ENCODE measurements around the gene ZNF691.
A peak's percentile ranks its signal among the peaks of the same experiment; 100 is the strongest.

The ZNF691 gene

DNA sequence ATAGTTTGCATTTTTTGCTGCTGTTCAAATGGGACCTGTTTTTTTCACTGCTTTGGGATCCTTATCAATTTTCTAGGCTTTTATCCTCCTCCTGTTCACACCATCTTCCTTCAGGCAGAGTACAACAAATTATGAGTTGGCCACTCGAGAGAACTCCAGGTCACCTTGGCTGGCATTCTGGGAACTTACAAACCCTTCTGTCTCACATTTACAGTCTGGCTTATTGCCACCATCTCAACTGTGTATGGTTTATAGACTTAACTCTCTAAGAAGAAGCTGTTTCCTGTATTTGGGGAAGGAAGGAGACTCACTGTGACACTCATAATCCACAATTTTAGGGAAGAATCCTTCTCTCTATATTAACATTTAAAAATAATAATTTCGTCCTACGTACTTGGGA lies 5.4 kb upstream of the ZNF691 start:
- H3K4me3 ChIP-seq (ENCODE audit: low read depth in 1 of 2, low read length in 1 of 2): no peak overlapping the region
- H3K9me3 ChIP-seq: no peaks in the 10 kb centered on the region
- TF ChIP-seq, protein P1, sequence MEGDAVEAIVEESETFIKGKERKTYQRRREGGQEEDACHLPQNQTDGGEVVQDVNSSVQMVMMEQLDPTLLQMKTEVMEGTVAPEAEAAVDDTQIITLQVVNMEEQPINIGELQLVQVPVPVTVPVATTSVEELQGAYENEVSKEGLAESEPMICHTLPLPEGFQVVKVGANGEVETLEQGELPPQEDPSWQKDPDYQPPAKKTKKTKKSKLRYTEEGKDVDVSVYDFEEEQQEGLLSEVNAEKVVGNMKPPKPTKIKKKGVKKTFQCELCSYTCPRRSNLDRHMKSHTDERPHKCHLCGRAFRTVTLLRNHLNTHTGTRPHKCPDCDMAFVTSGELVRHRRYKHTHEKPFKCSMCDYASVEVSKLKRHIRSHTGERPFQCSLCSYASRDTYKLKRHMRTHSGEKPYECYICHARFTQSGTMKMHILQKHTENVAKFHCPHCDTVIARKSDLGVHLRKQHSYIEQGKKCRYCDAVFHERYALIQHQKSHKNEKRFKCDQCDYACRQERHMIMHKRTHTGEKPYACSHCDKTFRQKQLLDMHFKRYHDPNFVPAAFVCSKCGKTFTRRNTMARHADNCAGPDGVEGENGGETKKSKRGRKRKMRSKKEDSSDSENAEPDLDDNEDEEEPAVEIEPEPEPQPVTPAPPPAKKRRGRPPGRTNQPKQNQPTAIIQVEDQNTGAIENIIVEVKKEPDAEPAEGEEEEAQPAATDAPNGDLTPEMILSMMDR (IDR thresholded peaks at IDR 0.05): no peak
- H3K4me1 ChIP-seq (ENCODE audit: control insufficient read depth in 1 of 2, insufficient read depth in 1 of 2, low read depth in 1 of 2, low read length in 1 of 2): peaks cover 4 to 6% of the 10 kb centered on the region in 2 experiments
- H3K27ac ChIP-seq: no peak overlapping the region
- no peaks in the 10 kb centered on the region for H3K27me3 ChIP-seq
- peaks cover 51% of the 10 kb centered on the region for H3K36me3 ChIP-seq

DNA sequence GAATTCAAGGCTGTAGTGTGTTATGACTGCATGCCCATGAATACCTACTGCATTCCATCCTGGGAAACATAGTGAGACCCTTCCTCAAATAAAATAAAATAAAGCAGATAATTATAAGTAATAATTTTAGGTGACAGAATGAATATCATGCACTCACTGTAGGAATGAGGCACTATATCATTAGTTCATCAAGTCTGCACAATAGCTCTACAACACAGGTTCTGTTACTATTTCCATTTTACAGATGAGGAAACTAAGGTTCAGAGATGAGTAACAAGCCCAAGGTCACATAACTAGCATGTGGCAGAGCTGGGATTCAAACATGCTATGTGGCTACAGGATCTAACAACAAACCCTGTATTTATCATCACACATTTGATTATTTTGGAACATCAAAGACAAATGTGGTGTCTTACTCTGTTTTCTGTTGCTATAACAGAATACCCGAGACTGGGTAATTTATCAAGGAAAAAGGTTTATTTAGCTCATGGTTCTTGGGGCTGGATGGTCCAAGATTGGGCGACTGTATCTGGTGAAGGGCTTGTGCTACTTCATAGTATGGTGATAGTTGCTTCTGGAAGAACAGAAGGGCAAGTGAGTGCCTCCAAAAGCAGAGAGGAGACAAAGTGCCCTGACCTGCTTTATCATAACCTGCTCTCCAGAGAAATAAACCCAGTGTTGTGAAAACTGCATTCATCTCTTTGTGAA lies 4.8 kb upstream of the ZNF691 start:
- H3K4me1 ChIP-seq (ENCODE audit: control insufficient read depth in 1 of 2, insufficient read depth in 1 of 2, low read depth in 1 of 2, low read length in 1 of 2): peaks cover 6 to 10% of the 10 kb centered on the region in 2 experiments
- H3K9me3 ChIP-seq: no peaks in the 10 kb centered on the region
- no peak overlapping the region for H3K27ac ChIP-seq
- TF ChIP-seq, protein P1 (IDR thresholded peaks at IDR 0.05): no peak
- H3K27me3 ChIP-seq: no peaks in the 10 kb centered on the region
- no peak overlapping the region for H3K4me3 ChIP-seq (ENCODE audit: low read depth in 1 of 2, low read length in 1 of 2)
- peaks cover 46% of the 10 kb centered on the region for H3K36me3 ChIP-seq

DNA sequence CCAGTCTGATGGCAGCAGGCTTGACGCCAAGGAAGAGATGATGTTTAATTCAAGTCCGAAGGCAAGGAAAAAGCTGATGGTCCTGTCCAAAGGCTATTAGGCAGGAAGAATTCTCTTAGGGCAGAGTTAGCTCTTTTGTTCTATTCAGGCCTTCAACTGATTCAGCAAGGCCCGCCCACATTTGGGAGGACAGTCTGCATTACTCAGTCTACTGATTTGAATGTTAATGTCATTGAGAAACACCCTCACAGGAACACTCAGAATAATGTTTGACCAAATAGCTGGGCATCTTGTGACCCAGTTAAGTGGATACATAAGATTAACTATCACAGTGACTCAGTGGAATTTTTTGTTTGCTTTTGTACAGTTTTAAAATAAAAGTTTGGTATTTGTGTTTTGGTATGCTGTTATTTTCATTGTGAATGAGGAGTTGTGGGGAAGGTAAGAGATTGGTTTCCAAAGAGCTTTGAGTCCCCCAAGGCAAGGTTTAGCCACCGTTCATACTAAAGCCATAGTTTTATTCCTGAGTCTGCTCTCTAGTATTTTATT lies 1.7 kb upstream of the ZNF691 start:
- H3K9me3 ChIP-seq: no peaks in the 10 kb centered on the region
- no peaks in the 10 kb centered on the region for H3K27me3 ChIP-seq
- H3K36me3 ChIP-seq: peaks cover 32% of the 10 kb centered on the region
- TF ChIP-seq, protein P1 (IDR thresholded peaks at IDR 0.05): no peak
- H3K4me3 ChIP-seq (ENCODE audit: low read depth in 1 of 2, low read length in 1 of 2): no peak overlapping the region
- H3K27ac ChIP-seq: no peak overlapping the region
- H3K4me1 ChIP-seq (ENCODE audit: control insufficient read depth in 1 of 2, insufficient read depth in 1 of 2, low read depth in 1 of 2, low read length in 1 of 2): peaks cover 11 to 15% of the 10 kb centered on the region in 2 experiments

DNA sequence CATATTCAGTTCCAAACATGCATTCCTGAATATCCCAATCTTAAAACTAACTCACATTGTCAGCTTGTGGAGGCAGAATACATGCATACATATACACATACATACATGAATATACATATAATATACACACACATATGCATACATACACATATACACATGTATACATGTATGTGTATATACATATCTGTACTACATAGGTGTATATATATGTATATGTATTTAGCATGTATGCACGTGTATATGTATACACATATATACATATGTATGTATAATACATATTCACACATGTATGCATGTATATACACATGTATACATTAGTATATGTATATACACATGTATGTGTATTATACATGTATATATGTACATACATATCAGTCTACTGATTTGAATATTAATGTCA lies 1.2 kb upstream of the ZNF691 start:
- peaks cover 11 to 15% of the 10 kb centered on the region in 2 experiments for H3K4me1 ChIP-seq (ENCODE audit: control insufficient read depth in 1 of 2, insufficient read depth in 1 of 2, low read depth in 1 of 2, low read length in 1 of 2)
- H3K36me3 ChIP-seq: peaks cover 35% of the 10 kb centered on the region
- H3K27ac ChIP-seq: no peak overlapping the region
- H3K27me3 ChIP-seq: no peaks in the 10 kb centered on the region
- H3K4me3 ChIP-seq (ENCODE audit: low read depth in 1 of 2, low read length in 1 of 2): no peak overlapping the region
- no peaks in the 10 kb centered on the region for H3K9me3 ChIP-seq
- TF ChIP-seq, protein P1 (IDR thresholded peaks at IDR 0.05): no peak

DNA sequence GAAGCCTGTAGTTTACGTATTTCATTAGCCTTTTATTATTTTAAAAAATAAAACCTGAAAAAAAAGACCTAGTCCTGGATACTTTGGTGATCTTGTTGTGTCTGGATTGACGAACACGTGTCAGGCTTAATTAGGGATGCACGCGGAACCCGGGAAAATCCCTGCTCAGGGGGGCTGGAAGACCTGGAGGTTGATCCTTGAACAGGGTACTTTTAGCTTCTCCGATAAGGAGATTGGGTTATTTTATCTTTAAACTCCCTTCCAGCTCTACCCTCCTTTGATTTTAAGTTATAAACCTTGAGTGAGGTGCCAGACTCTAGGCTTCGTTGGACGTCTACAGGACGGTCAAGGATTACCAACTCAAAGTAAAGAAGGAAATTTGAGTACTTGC lies 552 bp upstream of the ZNF691 start:
- no peaks in the 10 kb centered on the region for H3K9me3 ChIP-seq
- peak overlapping the region; percentile 68 to 90 for H3K4me3 ChIP-seq (ENCODE audit: low read depth in 1 of 2, low read length in 1 of 2)
- peaks cover 35% of the 10 kb centered on the region for H3K36me3 ChIP-seq
- no peaks in the 10 kb centered on the region for H3K27me3 ChIP-seq
- TF ChIP-seq, protein P1 (IDR thresholded peaks at IDR 0.05): no peak
- H3K4me1 ChIP-seq (ENCODE audit: control insufficient read depth in 1 of 2, insufficient read depth in 1 of 2, low read depth in 1 of 2, low read length in 1 of 2): peaks cover 11 to 15% of the 10 kb centered on the region in 2 experiments
- H3K27ac ChIP-seq: peak overlapping the region; percentile 45
